T-helper 2 cell treated with Interferon-gamma antibody and Interleukin-4, amounts not matched to agents 5 μg/mL and 100 μg/mL, for 36 hours (primary cell): ENCODE results near the gene FREM1.

Experiments used
- DNase-seq: peaks from one replicate; pipeline ENCODE4 v3.0.0; 2021; ENCODE audit warnings: low spot score
- H3K27ac Mint-ChIP-seq: one replicate; pipeline ENCODE4 v1.8.0; 2021; ENCODE audit warnings: mild to moderate bottlenecking, mixed read lengths
- H3K27me3 Mint-ChIP-seq: one replicate; pipeline ENCODE4 v1.8.0; 2021; ENCODE audit warnings: low read depth, mixed read lengths
- H3K36me3 Mint-ChIP-seq: one replicate; pipeline ENCODE4 v1.8.0; 2021; ENCODE audit warnings: low read depth, mixed read lengths
- H3K4me1 Mint-ChIP-seq: one replicate; pipeline ENCODE4 v1.8.0; 2021; ENCODE audit warnings: low read depth, mixed read lengths
- H3K4me3 Mint-ChIP-seq: one replicate; pipeline ENCODE4 v1.8.0; 2022; ENCODE audit warnings: mild to moderate bottlenecking, moderate library complexity, mixed read lengths
- H3K9me3 Mint-ChIP-seq: one replicate; pipeline ENCODE4 v1.8.0; 2021; ENCODE audit warnings: mixed read lengths

Gene FREM1

GRCh38 chr9:14842269-14842668, 68.0 kb downstream of the FREM1 start:
- no peak overlapping the region for H3K4me3 Mint-ChIP-seq

GRCh38 chr9:14838701-14839100, 71.5 kb downstream of the FREM1 start:
- Mint-ChIP-seq H3K4me3 (no peak overlapping the region), H3K9me3 (no peaks in the 10 kb centered on the region), H3K4me1 (no peaks in the 10 kb centered on the region), H3K27me3 (peaks cover 3% of the 10 kb centered on the region), H3K27ac (no peak overlapping the region), H3K36me3 (no peaks in the 10 kb centered on the region)
- no peak for DNase-seq

More at GRCh38 chr9:14842269-14842668, 68.0 kb downstream of the FREM1 start:
- H3K27me3 Mint-ChIP-seq, result peaks cover 3% of the 10 kb centered on the region
- H3K9me3 Mint-ChIP-seq, result no peaks in the 10 kb centered on the region
- H3K27ac Mint-ChIP-seq, result no peak overlapping the region
- no peak for DNase-seq
- H3K4me1 Mint-ChIP-seq, result no peaks in the 10 kb centered on the region
- H3K36me3 Mint-ChIP-seq, result no peaks in the 10 kb centered on the region

GRCh38 chr9:14836885-14837284, 73.3 kb downstream of the FREM1 start:
- Mint-ChIP-seq H3K4me3 (no peak overlapping the region), H3K9me3 (no peaks in the 10 kb centered on the region)
- no peak for DNase-seq

GRCh38 chr9:14831661-14832060, 78.6 kb downstream of the FREM1 start:
- H3K27ac Mint-ChIP-seq, result no peak overlapping the region

More at GRCh38 chr9:14836885-14837284, 73.3 kb downstream of the FREM1 start:
- H3K4me1 Mint-ChIP-seq, result no peaks in the 10 kb centered on the region
- H3K27ac Mint-ChIP-seq, result no peak overlapping the region
- peaks cover 3% of the 10 kb centered on the region for H3K27me3 Mint-ChIP-seq
- H3K36me3 Mint-ChIP-seq, result no peaks in the 10 kb centered on the region

GRCh38 chr9:14831074-14831473, 79.2 kb downstream of the FREM1 start:
- no peak overlapping the region for H3K4me3 Mint-ChIP-seq
- DNase-seq, result no peak
- no peaks in the 10 kb centered on the region for H3K9me3 Mint-ChIP-seq

More at GRCh38 chr9:14831661-14832060, 78.6 kb downstream of the FREM1 start:
- no peak overlapping the region for H3K4me3 Mint-ChIP-seq
- no peaks in the 10 kb centered on the region for H3K27me3 Mint-ChIP-seq
- no peaks in the 10 kb centered on the region for H3K9me3 Mint-ChIP-seq
- no peaks in the 10 kb centered on the region for H3K36me3 Mint-ChIP-seq
- no peaks in the 10 kb centered on the region for H3K4me1 Mint-ChIP-seq
- no peak for DNase-seq

GRCh38 chr9:14830057-14830456, 80.2 kb downstream of the FREM1 start:
- H3K4me1 Mint-ChIP-seq, result no peaks in the 10 kb centered on the region
- H3K9me3 Mint-ChIP-seq, result no peaks in the 10 kb centered on the region
- H3K27me3 Mint-ChIP-seq, result no peaks in the 10 kb centered on the region
- no peaks in the 10 kb centered on the region for H3K36me3 Mint-ChIP-seq
- H3K27ac Mint-ChIP-seq, result no peak overlapping the region
- no peak overlapping the region for H3K4me3 Mint-ChIP-seq
- DNase-seq, result no peak

More at GRCh38 chr9:14831074-14831473, 79.2 kb downstream of the FREM1 start:
- H3K27me3 Mint-ChIP-seq, result no peaks in the 10 kb centered on the region
- H3K4me1 Mint-ChIP-seq, result no peaks in the 10 kb centered on the region
- H3K27ac Mint-ChIP-seq, result no peak overlapping the region
- no peaks in the 10 kb centered on the region for H3K36me3 Mint-ChIP-seq

GRCh38 chr9:14829204-14829603, 81.0 kb downstream of the FREM1 start:
- Mint-ChIP-seq H3K27ac (no peak overlapping the region), H3K36me3 (no peaks in the 10 kb centered on the region), H3K27me3 (no peaks in the 10 kb centered on the region), H3K4me1 (no peaks in the 10 kb centered on the region), H3K9me3 (no peaks in the 10 kb centered on the region), H3K4me3 (no peak overlapping the region)
- no peak for DNase-seq

GRCh38 chr9:14827805-14828204, 82.4 kb downstream of the FREM1 start:
- Mint-ChIP-seq H3K9me3 (no peaks in the 10 kb centered on the region), H3K36me3 (no peaks in the 10 kb centered on the region), H3K4me3 (no peak overlapping the region), H3K27me3 (no peaks in the 10 kb centered on the region), H3K4me1 (no peaks in the 10 kb centered on the region), H3K27ac (no peak overlapping the region)
- no peak for DNase-seq

- H3K36me3 Mint-ChIP-seq, result no peaks in the 10 kb centered on the region
- no peaks in the 10 kb centered on the region for H3K27me3 Mint-ChIP-seq
- no peaks in the 10 kb centered on the region for H3K4me1 Mint-ChIP-seq
- H3K9me3 Mint-ChIP-seq, result peaks cover 3% of the 10 kb centered on the region
- DNase-seq, result no peak
- no peak overlapping the region for H3K27ac Mint-ChIP-seq
- no peak overlapping the region for H3K4me3 Mint-ChIP-seq
Measured at GRCh38 chr9:14824481-14824880, 85.7 kb downstream of the FREM1 start.

- Mint-ChIP-seq H3K4me3 (no peak overlapping the region), H3K9me3 (peaks cover 3% of the 10 kb centered on the region)
Measured at GRCh38 chr9:14823800-14824199, 86.4 kb downstream of the FREM1 start.

GRCh38 chr9:14822666-14823065, 87.6 kb downstream of the FREM1 start:
- Mint-ChIP-seq H3K4me3 (no peak overlapping the region), H3K4me1 (no peaks in the 10 kb centered on the region), H3K27me3 (no peaks in the 10 kb centered on the region), H3K27ac (no peak overlapping the region), H3K9me3 (peaks cover 3% of the 10 kb centered on the region), H3K36me3 (no peaks in the 10 kb centered on the region)
- no peak for DNase-seq

More at GRCh38 chr9:14823800-14824199, 86.4 kb downstream of the FREM1 start:
- Mint-ChIP-seq H3K27me3 (no peaks in the 10 kb centered on the region), H3K27ac (no peak overlapping the region), H3K36me3 (no peaks in the 10 kb centered on the region), H3K4me1 (no peaks in the 10 kb centered on the region)
- no peak for DNase-seq

- Mint-ChIP-seq H3K4me1 (no peaks in the 10 kb centered on the region), H3K27me3 (no peaks in the 10 kb centered on the region), H3K9me3 (peaks cover 3% of the 10 kb centered on the region), H3K36me3 (no peaks in the 10 kb centered on the region), H3K4me3 (no peak overlapping the region), H3K27ac (no peak overlapping the region)
- no peak for DNase-seq
Measured at GRCh38 chr9:14819183-14819582, 91.0 kb downstream of the FREM1 start.

- DNase-seq, result no peak
- H3K36me3 Mint-ChIP-seq, result no peaks in the 10 kb centered on the region
- H3K4me3 Mint-ChIP-seq, result no peak overlapping the region
- no peaks in the 10 kb centered on the region for H3K9me3 Mint-ChIP-seq
- H3K27ac Mint-ChIP-seq, result no peak overlapping the region
- H3K4me1 Mint-ChIP-seq, result no peaks in the 10 kb centered on the region
- H3K27me3 Mint-ChIP-seq, result no peaks in the 10 kb centered on the region
Measured at GRCh38 chr9:14814249-14814628, 96.0 kb downstream of the FREM1 start.

GRCh38 chr9:14813336-14814248, 96.6 kb downstream of the FREM1 start:
- H3K27me3 Mint-ChIP-seq, result no peaks in the 10 kb centered on the region
- DNase-seq, result no peak
- H3K4me1 Mint-ChIP-seq, result no peaks in the 10 kb centered on the region
- H3K4me3 Mint-ChIP-seq, result no peak overlapping the region
- no peaks in the 10 kb centered on the region for H3K36me3 Mint-ChIP-seq
- H3K9me3 Mint-ChIP-seq, result no peaks in the 10 kb centered on the region
- no peak overlapping the region for H3K27ac Mint-ChIP-seq
